ENCODE data around the gene FCN3.

The FCN3 gene

DNA sequence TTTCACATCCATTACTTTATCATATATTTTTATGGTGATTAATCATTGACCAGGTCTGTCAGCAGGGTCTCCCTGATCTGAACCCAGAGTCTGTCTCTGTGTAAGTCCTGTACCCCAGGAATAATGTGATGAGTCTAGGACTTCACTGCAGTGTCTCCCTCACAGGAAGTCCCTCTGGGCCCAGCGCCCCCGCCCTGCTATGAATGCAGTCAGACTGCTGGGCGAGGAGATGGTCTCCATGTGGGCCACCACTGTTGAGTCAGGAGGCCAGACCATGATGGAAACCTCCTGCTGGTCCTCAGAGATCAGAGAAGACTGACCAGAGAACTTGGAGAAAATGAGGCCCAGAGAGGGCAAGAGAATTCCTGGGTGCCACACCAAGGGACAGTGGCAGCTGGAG, 43.2 kb downstream of the FCN3 start:
- ATAC-seq (no peak), DNase-seq (ENCODE audit: low spot score in 2 of 2) (no peak)
- Mint-ChIP-seq H3K9me3 (no peaks in the 10 kb centered on the region), H3K36me3 (peaks cover 78% of the 10 kb centered on the region), H3K4me3 (no peak overlapping the region), H3K4me1 (peaks cover 46% of the 10 kb centered on the region), H3K27ac (peak overlapping the region; percentile 88)

DNA sequence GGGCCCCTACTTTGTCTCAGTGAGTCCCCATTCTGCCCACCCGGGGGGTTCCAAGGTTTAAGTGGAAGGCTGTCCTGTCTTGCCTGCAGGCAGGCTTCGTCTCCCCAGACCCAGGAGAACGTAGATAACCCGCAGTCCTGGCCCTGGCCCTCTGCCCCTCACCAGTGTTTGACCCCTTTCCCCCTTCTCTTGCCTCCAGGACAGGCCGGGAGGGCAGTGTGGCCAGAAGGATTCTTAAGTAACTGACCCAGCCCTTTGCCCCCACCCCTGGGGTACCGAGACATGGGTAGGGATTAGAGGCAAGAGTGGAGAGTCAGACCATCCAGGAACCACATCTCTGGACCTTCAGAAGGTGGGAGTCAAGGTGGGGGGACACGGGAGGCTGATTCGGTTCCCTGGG, 43.8 kb downstream of the FCN3 start:
- Mint-ChIP-seq H3K36me3 (peaks cover 78% of the 10 kb centered on the region), H3K9me3 (no peaks in the 10 kb centered on the region), H3K4me3 (no peak overlapping the region), H3K4me1 (peaks cover 52% of the 10 kb centered on the region), H3K27ac (peak overlapping the region; percentile 88)
- DNase-seq (ENCODE audit: low spot score in 2 of 2) = no peak
- ATAC-seq = no peak

GRCh38 chr1:27327964-27328363, 46.7 kb downstream of the FCN3 start:
- no peak for ATAC-seq
- no peak overlapping the region for H3K4me3 Mint-ChIP-seq
- peak overlapping the region; percentile 70 for H3K27ac Mint-ChIP-seq
- peaks cover 64% of the 10 kb centered on the region for H3K4me1 Mint-ChIP-seq
- no peaks in the 10 kb centered on the region for H3K9me3 Mint-ChIP-seq
- DNase-seq (ENCODE audit: low spot score in 2 of 2) = no peak
- peaks cover 81% of the 10 kb centered on the region for H3K36me3 Mint-ChIP-seq

DNA sequence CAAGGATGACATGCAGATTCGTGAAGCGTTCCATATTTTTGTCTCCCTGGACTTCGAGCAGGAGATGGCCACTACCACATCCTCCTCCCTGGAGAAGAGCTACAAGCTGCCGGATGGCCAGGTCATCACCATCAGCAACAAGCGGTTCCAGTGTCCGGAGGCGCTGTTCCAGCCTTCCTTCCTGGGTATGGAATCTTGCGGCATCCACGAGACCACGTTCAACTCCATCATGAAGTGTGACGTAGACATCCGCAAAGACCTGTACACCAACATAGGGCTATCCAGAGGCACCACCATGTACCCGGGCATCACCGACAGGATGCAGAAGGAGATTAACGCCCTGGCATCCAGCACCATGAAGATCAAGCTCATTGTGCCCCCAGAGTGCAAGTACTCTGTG, 49.3 kb downstream of the FCN3 start:
- no peak overlapping the region for H3K27ac Mint-ChIP-seq
- ATAC-seq = no peak

DNA sequence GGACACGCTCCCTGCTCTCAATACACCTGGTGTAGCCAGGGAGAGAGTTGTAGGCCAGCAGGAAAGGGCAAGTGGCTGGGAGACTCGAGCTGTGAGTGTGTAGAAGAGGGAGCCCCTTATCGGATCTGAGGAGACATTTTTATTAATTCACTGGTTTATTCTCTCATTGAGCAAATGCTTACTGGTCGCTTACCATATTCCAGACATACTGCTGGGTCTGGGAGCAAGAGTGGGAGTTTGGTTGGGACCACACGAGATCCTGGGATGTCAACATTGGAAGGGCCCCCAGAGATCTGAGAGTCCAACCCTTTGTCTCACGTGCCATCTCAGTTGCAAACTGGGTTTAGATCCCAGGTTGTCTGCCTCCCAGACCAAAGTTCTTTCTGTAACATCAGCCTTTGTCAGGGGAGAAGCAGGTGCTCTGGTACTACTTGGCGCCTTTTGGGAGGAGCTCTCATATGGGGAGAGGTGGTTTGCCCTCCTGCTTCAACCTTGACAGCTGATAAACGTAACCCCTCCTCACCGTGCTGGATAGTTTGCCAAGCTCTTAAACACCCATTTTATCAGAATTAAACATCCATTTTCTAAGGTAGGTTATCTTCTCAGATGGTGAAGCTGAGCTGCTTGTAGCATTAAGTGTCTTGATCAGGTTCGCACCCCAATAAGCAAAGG, 51.9 kb downstream of the FCN3 start:
- Mint-ChIP-seq H3K27ac (peak overlapping the region; percentile 93), H3K9me3 (no peaks in the 10 kb centered on the region), H3K36me3 (peaks cover 44% of the 10 kb centered on the region), H3K4me3 (peak overlapping the region; percentile 89), H3K4me1 (peaks cover 38% of the 10 kb centered on the region)
- no peak for ATAC-seq
- no peak for DNase-seq (ENCODE audit: low spot score in 2 of 2)

More for the DNA sequence above, 49.3 kb downstream of the FCN3 start:
- Mint-ChIP-seq H3K4me1 (peaks cover 54% of the 10 kb centered on the region), H3K36me3 (peaks cover 58% of the 10 kb centered on the region), H3K9me3 (no peaks in the 10 kb centered on the region), H3K4me3 (no peak overlapping the region)
- DNase-seq (ENCODE audit: low spot score in 2 of 2) = no peak

- Mint-ChIP-seq H3K4me3 (peak within 1 kb of the TSS; percentile 89), H3K36me3 (peaks cover 43% of the 10 kb centered on the region), H3K4me1 (peaks cover 36% of the 10 kb centered on the region), H3K27ac (peak within 1 kb of the TSS; percentile 93), H3K9me3 (no peaks in the 10 kb centered on the region)
- DNase-seq (ENCODE audit: low spot score in 2 of 2) (peak; percentile 96 to 99), ATAC-seq (peak; percentile 98)
Observed at GRCh38 chr1:27321813-27322568, 52.6 kb downstream of the FCN3 start, which contains the start of gene TMEM222. Gene TMEM222 (plus strand): TSS chr1:27322163. CDS start chr1:27322198, 35 bp downstream.
